Endothelial cell of umbilical vein (primary cell): Measurements from ENCODE around the gene NINJ2.

Experiments
- CTCF ChIP-seq, 2 donors: IDR thresholded peaks; 1 replicate in 1 of 2; 2 replicates in 1 of 2; pipeline ENCODE4 v1.5.1; 2011; ENCODE audit warnings: low read length in 2 of 2, mild to moderate bottlenecking in 2 of 2, moderate library complexity in 2 of 2, control low read depth in 1 of 2, inconsistent platforms in 1 of 2, low read depth in 1 of 2; ENCODE audit not compliant: insufficient read depth in 1 of 2; ENCODE audit errors: extremely low read depth in 1 of 2
- EZH2 ChIP-seq: IDR thresholded peaks from 2 replicates; pipeline ENCODE4 v1.6.1; 2012; ENCODE audit warnings: borderline replicate concordance, low read depth, mild to moderate bottlenecking, moderate library complexity, low read length, inconsistent platforms; ENCODE audit not compliant: severe bottlenecking
- MAX ChIP-seq: IDR thresholded peaks from 2 replicates; pipeline ENCODE4 v1.6.1; 2011; ENCODE audit not compliant: insufficient read depth, insufficient read length
- POLR2A ChIP-seq: IDR thresholded peaks from 2 replicates; pipeline ENCODE4 v1.6.1; 2012; ENCODE audit warnings: low read depth, mild to moderate bottlenecking, control low read depth, low read length
- POLR2AphosphoS5 ChIP-seq: IDR thresholded peaks from 2 replicates; pipeline ENCODE4 v1.6.1; 2012; ENCODE audit warnings: low read depth, mild to moderate bottlenecking, control low read depth, low read length, moderate library complexity; ENCODE audit not compliant: insufficient read depth

- TF ChIP-seq POLR2A (no peak), CTCF (IDR thresholded peaks at IDR 0.05; ENCODE audit: extremely low read depth in 1 of 2, insufficient read depth in 1 of 2, low read depth in 1 of 2, low read length in 2 of 2) (no peak), EZH2 (no peak), POLR2AphosphoS5 (no peak), MAX (no peak)
Measured at GRCh38 chr12:574475-575128, 88.6 kb downstream of the NINJ2 start.
